HG02938 (cell line): ENCODE data around the gene C1orf159.
"Not testable (repeated sequence)": the region's sequence is repeated elsewhere in the genome, so short reads cannot be mapped to it uniquely, and the experiment has no call there.

Experiments used
- ATAC-seq: cut with Tn5 transposase; IDR thresholded peaks from one replicate; pipeline ENCODE4 v1.9.1; 2021; ENCODE audit warnings: mild to moderate bottlenecking, moderate library complexity; ENCODE audit not compliant: unreplicated experiment

Gene C1orf159

GRCh38 chr1:1069711-1070676, 45.9 kb downstream of the C1orf159 start:
- ATAC-seq = no peak

- ATAC-seq = no peak
Observed at GRCh38 chr1:1069056-1069710, 46.7 kb downstream of the C1orf159 start.

GRCh38 chr1:1068517-1069055, 47.3 kb downstream of the C1orf159 start:
- no peak for ATAC-seq

GRCh38 chr1:1067860-1068516, 47.9 kb downstream of the C1orf159 start:
- no peak for ATAC-seq

GRCh38 chr1:1067284-1067859, 48.5 kb downstream of the C1orf159 start:
- ATAC-seq = no peak

GRCh38 chr1:1066403-1067283, 49.2 kb downstream of the C1orf159 start:
- no peak for ATAC-seq

- not testable (repeated sequence) for ATAC-seq
Observed at GRCh38 chr1:1065940-1066304, 50.0 kb downstream of the C1orf159 start.

- no peak for ATAC-seq
Observed at GRCh38 chr1:1065265-1065939, 50.5 kb downstream of the C1orf159 start.

GRCh38 chr1:1063945-1064831, 51.7 kb downstream of the C1orf159 start:
- peak; percentile 39 for ATAC-seq

GRCh38 chr1:1063261-1063944, 52.5 kb downstream of the C1orf159 start:
- no peak for ATAC-seq

GRCh38 chr1:1062348-1063163, 53.3 kb downstream of the C1orf159 start:
- no peak for ATAC-seq

GRCh38 chr1:1061682-1062345, 54.1 kb downstream of the C1orf159 start:
- ATAC-seq = no peak

GRCh38 chr1:1060281-1061000, 55.4 kb downstream of the C1orf159 start:
- no peak for ATAC-seq

- peak; percentile 47 for ATAC-seq
Observed at GRCh38 chr1:1059494-1060280, 56.2 kb downstream of the C1orf159 start.

GRCh38 chr1:1058921-1059493, 56.9 kb downstream of the C1orf159 start:
- peak; percentile 35 for ATAC-seq
